Neural crest cell (in vitro differentiated cells): ENCODE data around the gene GRIN3B. TPM values are rescaled to one million over a fixed set of nuclear protein-coding genes. Genes with fewer than 3 reads are reported as not detected.

Source experiments
- DNase-seq: peaks from one replicate; pipeline ENCODE4 v3.0.0; 2021; ENCODE audit warnings: low read depth, mixed read lengths, low spot score
- H3K27ac Mint-ChIP-seq: one replicate; pipeline ENCODE4 v1.8.0; 2021; ENCODE audit warnings: mild to moderate bottlenecking, mixed read lengths; ENCODE audit not compliant: unreplicated experiment
- H3K27me3 Mint-ChIP-seq: 2 replicates; pipeline ENCODE4 v1.8.0; 2021; ENCODE audit warnings: low read depth, mild to moderate bottlenecking, mixed read lengths
- H3K36me3 Mint-ChIP-seq: 2 replicates; pipeline ENCODE4 v1.8.0; 2021; ENCODE audit warnings: low read depth, mild to moderate bottlenecking, mixed read lengths
- H3K4me1 Mint-ChIP-seq: 2 replicates; pipeline ENCODE4 v1.8.0; 2021; ENCODE audit warnings: mixed read lengths
- H3K4me3 Mint-ChIP-seq: one replicate; pipeline ENCODE4 v1.8.0; 2021; ENCODE audit warnings: mild to moderate bottlenecking, mixed read lengths
- H3K9me3 Mint-ChIP-seq: 2 replicates; pipeline ENCODE4 v1.8.0; 2021; ENCODE audit warnings: mixed read lengths
- CTCF ChIP-seq: fragments of 200-600 bp; sonication (generic); conservative IDR thresholded peaks from 2 replicates; pipeline ENCODE4 v1.5.0; 2021; ENCODE audit warnings: antibody characterized with exemption, mild to moderate bottlenecking
- total RNA-seq: library from RNA; stranded (reverse); gene quantifications from 2 replicates; pipeline ENCODE4 v1.2.1, GENCODE V29; 2021

The GRIN3B gene
- total RNA-seq, 1 donor from 2014 or later, result 0.12 TPM

GRCh38 chr19:964116-964520 is 36.1 kb upstream of the GRIN3B start:
- DNase-seq, result no peak
- H3K9me3 Mint-ChIP-seq, result no peaks in the 10 kb centered on the region
- no peak overlapping the region for H3K27ac Mint-ChIP-seq
- no peaks in the 10 kb centered on the region for H3K27me3 Mint-ChIP-seq
- TF ChIP-seq CTCF, result no peak
- H3K4me3 Mint-ChIP-seq, result no peak overlapping the region
- H3K4me1 Mint-ChIP-seq, result peaks cover 9% of the 10 kb centered on the region
- peaks cover 18% of the 10 kb centered on the region for H3K36me3 Mint-ChIP-seq

- Mint-ChIP-seq H3K27me3 (no peaks in the 10 kb centered on the region), H3K4me1 (peaks cover 5% of the 10 kb centered on the region), H3K4me3 (no peak overlapping the region), H3K27ac (no peak overlapping the region), H3K9me3 (no peaks in the 10 kb centered on the region), H3K36me3 (peaks cover 19% of the 10 kb centered on the region)
- no peak for DNase-seq
- no peak for TF ChIP-seq CTCF
These were observed 35.2 kb upstream of the GRIN3B start for GRCh38 chr19:964761-965694.

GRCh38 chr19:966485-967088 is 33.6 kb upstream of the GRIN3B start:
- Mint-ChIP-seq H3K27me3 (no peaks in the 10 kb centered on the region), H3K9me3 (peaks cover 4% of the 10 kb centered on the region), H3K4me1 (peaks cover 5% of the 10 kb centered on the region), H3K4me3 (no peak overlapping the region), H3K36me3 (peaks cover 25% of the 10 kb centered on the region), H3K27ac (no peak overlapping the region)
- no peak for TF ChIP-seq CTCF
- DNase-seq, result no peak

GRCh38 chr19:970695-971094 is 29.5 kb upstream of the GRIN3B start:
- no peaks in the 10 kb centered on the region for H3K4me1 Mint-ChIP-seq
- peaks cover 22% of the 10 kb centered on the region for H3K36me3 Mint-ChIP-seq
- TF ChIP-seq CTCF, result peak; percentile 75
- no peaks in the 10 kb centered on the region for H3K27me3 Mint-ChIP-seq
- no peak overlapping the region for H3K27ac Mint-ChIP-seq
- H3K4me3 Mint-ChIP-seq, result no peak overlapping the region
- DNase-seq, result no peak
- peaks cover 4% of the 10 kb centered on the region for H3K9me3 Mint-ChIP-seq

GRCh38 chr19:971795-972194 is 28.4 kb upstream of the GRIN3B start:
- H3K9me3 Mint-ChIP-seq, result peaks cover 4% of the 10 kb centered on the region
- no peak overlapping the region for H3K27ac Mint-ChIP-seq
- no peaks in the 10 kb centered on the region for H3K4me1 Mint-ChIP-seq
- peaks cover 18% of the 10 kb centered on the region for H3K36me3 Mint-ChIP-seq
- no peaks in the 10 kb centered on the region for H3K27me3 Mint-ChIP-seq
- H3K4me3 Mint-ChIP-seq, result no peak overlapping the region
- DNase-seq, result no peak
- no peak for TF ChIP-seq CTCF
